Brain microvascular endothelial cell (primary cell): ENCODE results near the gene PTPN9.
"Not testable (repeated sequence)": the region's sequence is repeated elsewhere in the genome, so short reads cannot be mapped to it uniquely, and the experiment has no call there.

Experiments used
- DNase-seq: peaks from one replicate; pipeline ENCODE4 v3.0.0-alpha.2; 2020
- H3K27ac ChIP-seq: fragments of 250-450 bp; sonication (Bioruptor Pico); 2 replicates; pipeline ENCODE4 v1.5.1; 2020; ENCODE audit warnings: mild to moderate bottlenecking, moderate library complexity
- H3K27me3 ChIP-seq: fragments of 250-450 bp; sonication (Bioruptor Pico); replicated peaks from 2 replicates; pipeline ENCODE4 v1.5.1; 2020; ENCODE audit warnings: mild to moderate bottlenecking
- H3K36me3 ChIP-seq: fragments of 250-450 bp; sonication (Bioruptor Pico); replicated peaks from 2 replicates; pipeline ENCODE4 v1.5.1; 2020; ENCODE audit warnings: mild to moderate bottlenecking
- H3K4me3 ChIP-seq: 2 replicates; pipeline ENCODE4 v1.5.1; 2011; ENCODE audit warnings: low read depth, mild to moderate bottlenecking, control low read depth, low read length, moderate library complexity
- CTCF ChIP-seq: IDR thresholded peaks from 2 replicates; pipeline ENCODE4 v1.5.1; 2011; ENCODE audit warnings: low read depth, mild to moderate bottlenecking, moderate library complexity, low read length, control low read depth, inconsistent platforms; ENCODE audit errors: missing control alignments
- in situ Hi-C: cut with HindIII; loops from 2 replicates; pipeline ENCODE4 v1.10.0; 2017; ENCODE audit warnings: low sequenced_read_pairs, low pct_ligation_motif_present

PTPN9 gene

GRCh38 chr15:75589071-75589470 lies 10.0 kb upstream of the PTPN9 start:
- H3K27ac ChIP-seq: no peak overlapping the region
- H3K27me3 ChIP-seq: no peaks in the 10 kb centered on the region
- no peak for DNase-seq
- in situ Hi-C loops: no loop called here
- no peaks in the 10 kb centered on the region for H3K36me3 ChIP-seq
- TF ChIP-seq CTCF: no peak
- no peak overlapping the region for H3K4me3 ChIP-seq

GRCh38 chr15:75586422-75586821 lies 7.3 kb upstream of the PTPN9 start:
- H3K36me3 ChIP-seq, DNase-seq, H3K4me3 ChIP-seq, H3K27ac ChIP-seq, in situ Hi-C loops, H3K27me3 ChIP-seq: not testable (repeated sequence)

GRCh38 chr15:75584121-75584520 lies 5.0 kb upstream of the PTPN9 start:
- no peak for TF ChIP-seq CTCF
- Histone ChIP-seq H3K4me3 (no peak overlapping the region), H3K27me3 (no peaks in the 10 kb centered on the region), H3K27ac (no peak overlapping the region), H3K36me3 (no peaks in the 10 kb centered on the region)
- in situ Hi-C loops: no loop called here
- no peak for DNase-seq

GRCh38 chr15:75583701-75584100 lies 4.6 kb upstream of the PTPN9 start:
- no peak for TF ChIP-seq CTCF
- H3K4me3 ChIP-seq: no peak overlapping the region

GRCh38 chr15:75582943-75583342 lies 3.8 kb upstream of the PTPN9 start:
- H3K4me3 ChIP-seq, in situ Hi-C loops, H3K27ac ChIP-seq, H3K27me3 ChIP-seq, DNase-seq, H3K36me3 ChIP-seq: not testable (repeated sequence)

More at GRCh38 chr15:75583701-75584100, 4.6 kb upstream of the PTPN9 start:
- H3K27ac ChIP-seq: no peak overlapping the region
- DNase-seq: no peak
- no peaks in the 10 kb centered on the region for H3K27me3 ChIP-seq
- in situ Hi-C loops: no loop called here
- H3K36me3 ChIP-seq: no peaks in the 10 kb centered on the region

GRCh38 chr15:75578173-75578947 lies 755 bp downstream of the PTPN9 start:
- in situ Hi-C loops: no loop called here
- no peak for TF ChIP-seq CTCF
- Histone ChIP-seq H3K36me3 (no peaks in the 10 kb centered on the region), H3K27me3 (no peaks in the 10 kb centered on the region), H3K27ac (peak overlapping the region; percentile 49), H3K4me3 (peak overlapping the region; percentile 82)
- DNase-seq: no peak
